GM12874 (cell line): ENCODE results near the gene NGEF.

Experiments
- CTCF ChIP-seq: IDR thresholded peaks from 2 replicates; pipeline ENCODE4 v1.5.1; 2011; ENCODE audit warnings: low read depth, mild to moderate bottlenecking, control low read depth, low read length, moderate library complexity; ENCODE audit not compliant: insufficient read depth

Gene NGEF

DNA sequence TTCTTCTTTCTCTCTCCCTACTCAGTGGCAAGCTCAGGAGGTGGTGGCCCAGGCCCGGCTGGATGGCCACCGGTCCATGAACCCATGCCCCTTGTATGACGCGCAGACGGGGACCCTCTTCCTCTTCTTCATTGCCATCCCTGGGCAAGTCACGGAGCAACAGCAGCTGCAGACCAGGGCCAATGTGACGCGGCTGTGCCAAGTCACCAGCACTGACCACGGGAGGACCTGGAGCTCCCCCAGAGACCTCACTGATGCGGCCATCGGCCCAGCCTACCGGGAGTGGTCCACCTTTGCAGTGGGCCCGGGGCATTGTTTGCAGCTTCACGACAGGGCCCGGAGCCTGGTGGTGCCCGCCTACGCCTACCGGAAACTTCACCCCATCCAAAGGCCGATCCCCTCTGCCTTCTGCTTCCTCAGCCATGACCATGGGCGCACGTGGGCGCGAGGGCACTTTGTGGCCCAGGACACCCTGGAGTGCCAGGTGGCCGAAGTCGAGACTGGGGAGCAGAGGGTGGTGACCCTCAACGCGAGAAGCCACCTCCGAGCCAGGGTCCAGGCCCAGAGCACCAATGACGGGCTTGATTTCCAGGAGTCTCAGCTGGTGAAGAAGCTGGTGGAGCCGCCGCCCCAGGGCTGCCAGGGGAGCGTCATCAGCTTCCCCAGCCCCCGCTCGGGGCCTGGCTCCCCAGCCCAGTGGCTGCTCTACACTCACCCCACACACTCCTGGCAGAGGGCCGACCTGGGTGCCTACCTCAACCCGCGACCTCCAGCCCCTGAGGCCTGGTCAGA lies 21.2 kb upstream of the NGEF start:
- TF ChIP-seq CTCF: no peak

- TF ChIP-seq CTCF: no peak
These were observed 20.6 kb upstream of the NGEF start for GRCh38 chr2:233033672-233034071.

DNA sequence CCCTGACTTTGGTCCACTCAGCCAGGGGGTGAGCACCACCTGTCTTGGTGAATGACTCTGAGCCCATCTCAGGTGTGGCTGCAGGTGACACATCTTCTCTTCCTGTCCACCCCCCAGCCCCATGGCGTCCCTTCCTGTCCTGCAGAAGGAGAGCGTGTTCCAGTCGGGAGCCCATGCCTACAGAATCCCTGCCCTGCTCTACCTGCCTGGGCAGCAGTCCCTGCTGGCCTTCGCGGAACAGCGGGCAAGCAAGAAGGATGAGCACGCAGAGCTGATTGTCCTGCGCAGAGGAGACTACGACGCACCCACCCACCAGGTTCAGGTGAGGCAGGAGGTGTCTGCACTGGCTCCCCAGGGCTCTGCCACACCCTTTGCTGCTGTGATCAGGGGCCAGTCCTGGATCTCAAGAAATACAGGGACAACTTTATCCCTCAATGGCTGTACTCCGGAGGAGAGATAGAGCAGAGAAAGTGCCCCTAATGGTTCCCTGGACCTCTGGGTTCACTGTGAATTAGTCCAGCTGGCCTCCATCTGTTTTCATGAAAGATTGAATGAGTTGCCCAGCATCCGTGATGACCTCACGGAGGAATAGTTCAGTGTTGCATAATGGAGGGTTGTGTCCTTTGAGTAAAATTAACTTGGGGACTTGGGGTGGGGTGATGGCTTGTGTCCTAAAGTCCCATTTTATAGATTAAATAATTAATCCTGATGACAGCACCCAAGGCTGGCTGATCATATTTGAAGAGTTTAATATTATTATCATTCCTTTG lies 19.7 kb upstream of the NGEF start, which contains the start of gene NEU2:
Gene NEU2 (plus strand): TSS at position 122 of the 770 bp plus-strand sequence. CDS start 0 bp downstream, at position 122.
- TF ChIP-seq CTCF: no peak

DNA sequence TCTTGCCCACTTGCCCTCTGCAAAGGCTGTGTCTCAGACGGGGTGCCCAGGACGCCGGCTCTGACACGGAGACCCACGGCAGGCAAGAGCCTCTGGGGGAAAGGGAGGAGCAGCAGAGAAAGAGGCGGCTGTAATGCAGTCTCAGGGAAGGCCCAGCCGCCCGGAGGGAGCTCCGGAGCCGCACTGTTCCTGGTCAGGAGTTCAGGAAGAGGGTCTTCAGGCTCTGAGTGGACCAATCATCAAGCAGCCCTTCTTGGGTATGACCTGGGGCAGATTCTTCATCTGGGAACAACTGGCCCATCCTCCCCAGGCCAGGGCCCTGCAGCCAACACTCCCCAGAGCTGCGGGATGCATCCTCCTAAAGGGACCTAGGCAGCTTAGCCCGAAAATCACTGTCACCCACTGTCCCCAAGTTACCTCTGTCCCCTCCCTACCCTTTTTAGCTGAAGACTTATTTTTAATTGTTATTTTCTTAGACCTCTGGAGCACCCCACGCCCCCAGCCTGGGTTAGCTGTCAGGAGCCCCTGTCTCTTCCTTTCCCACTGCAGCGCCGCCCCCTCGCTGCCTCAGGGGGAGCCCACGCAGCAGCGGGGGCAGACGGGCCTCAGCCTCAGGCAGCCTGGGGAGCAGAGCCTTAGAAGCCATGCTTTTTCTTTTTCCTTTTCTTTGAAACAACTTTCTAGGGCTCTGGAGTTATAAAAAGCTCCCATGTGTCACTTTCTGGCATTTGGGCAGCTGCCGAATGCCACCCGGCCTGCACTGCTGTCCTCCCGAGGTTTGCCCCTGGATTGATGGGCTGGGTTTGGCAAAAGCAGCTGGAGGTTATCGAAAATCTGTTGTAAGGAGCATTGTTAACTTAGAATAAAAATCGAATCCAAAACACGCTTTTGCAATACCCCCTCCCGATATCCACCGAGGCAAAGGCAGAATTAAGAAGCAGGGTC lies 18.8 kb upstream of the NGEF start:
- no peak for TF ChIP-seq CTCF

DNA sequence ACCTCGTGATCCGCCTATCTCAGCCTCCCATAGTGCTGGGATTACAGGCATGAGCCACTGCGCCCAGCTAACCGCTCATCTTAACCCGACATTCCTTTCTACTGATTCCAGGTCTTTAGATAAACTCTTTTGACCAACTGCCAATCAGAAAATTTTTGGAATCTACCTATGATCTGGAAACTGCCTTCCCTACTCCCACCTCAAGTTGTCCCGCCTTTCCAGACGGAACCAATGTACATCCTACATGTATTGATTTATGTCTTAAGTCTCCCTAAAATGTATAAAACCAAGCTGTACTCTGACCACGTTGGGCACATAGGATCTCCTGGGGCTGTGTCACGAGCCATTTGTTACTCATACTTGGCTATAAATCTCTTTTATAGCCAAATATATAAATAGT lies 16.3 kb upstream of the NGEF start:
- TF ChIP-seq CTCF: no peak

DNA sequence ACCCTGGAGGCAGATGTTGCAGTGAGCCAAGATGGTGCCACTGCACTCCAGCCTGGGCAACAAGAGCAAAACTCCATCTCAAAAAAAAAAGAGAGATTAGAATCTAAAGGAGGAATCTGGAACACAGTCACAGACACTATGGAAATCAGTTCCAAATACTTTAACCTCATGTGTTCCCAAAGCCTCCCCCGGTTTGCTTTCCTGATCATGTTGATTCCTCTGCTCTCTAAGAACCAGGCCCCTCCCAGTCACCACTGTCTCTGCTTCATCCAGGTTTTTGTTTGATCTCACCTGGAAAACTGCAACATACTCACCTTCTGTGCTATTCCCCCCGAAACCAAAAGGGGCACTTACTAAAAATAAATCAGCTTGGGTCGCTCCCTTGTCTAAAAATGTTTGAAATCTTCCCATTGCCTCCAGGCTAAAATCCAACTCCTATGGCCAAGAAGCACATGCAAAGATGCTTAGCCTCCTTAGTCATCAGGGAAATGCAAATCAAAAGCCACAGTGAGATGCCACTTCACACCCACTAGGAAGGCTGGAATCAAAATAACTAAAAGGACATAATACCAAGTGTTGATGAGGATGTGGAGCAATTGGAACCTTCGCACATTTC lies 13.2 kb upstream of the NGEF start:
- TF ChIP-seq CTCF: no peak

GRCh38 chr2:233025706-233026105 lies 12.7 kb upstream of the NGEF start:
- no peak for TF ChIP-seq CTCF
